ENCODE data around the gene MYH16. TPM values are rescaled to one million over a fixed set of nuclear protein-coding genes. Genes with fewer than 3 reads are reported as not detected.

The MYH16 gene
- polyA plus RNA-seq, 1 donor from 2014 or later: not detected

- no peaks in the 10 kb centered on the region for H3K27me3 ChIP-seq (ENCODE audit: insufficient read depth, low read depth, low read length)
- H3K9me3 ChIP-seq (ENCODE audit: low read length): no peaks in the 10 kb centered on the region
- no peak overlapping the region for H3K27ac ChIP-seq (ENCODE audit: low read length)
- no peak overlapping the region for H3K4me2 ChIP-seq (ENCODE audit: low read length)
- no peaks in the 10 kb centered on the region for H3K79me2 ChIP-seq (replicated peaks; ENCODE audit: insufficient read depth, low read length)
- H3K9me2 ChIP-seq (ENCODE audit: insufficient read depth, low read length): no peaks in the 10 kb centered on the region
- H3K4me3 ChIP-seq (ENCODE audit: low read length): no peak overlapping the region
- H3K9ac ChIP-seq (ENCODE audit: low read length): no peak overlapping the region
- no peaks in the 10 kb centered on the region for H3F3A ChIP-seq (ENCODE audit: insufficient read depth, low read length, poor library complexity, severe bottlenecking)
- TF ChIP-seq CTCF (IDR thresholded peaks at IDR 0.05; ENCODE audit: poor library complexity, severe bottlenecking): no peak
- TF ChIP-seq SMC3 (conservative IDR thresholded peaks at IDR 0.05; ENCODE audit: poor library complexity): no peak
- TF ChIP-seq POLR2AphosphoS5 (IDR thresholded peaks at IDR 0.05): no peak
- no peak for TF ChIP-seq EZH2 (IDR thresholded peaks at IDR 0.05; ENCODE audit: borderline replicate concordance, insufficient read depth, low read length, poor library complexity, severe bottlenecking)
- TF ChIP-seq RAD21 (conservative IDR thresholded peaks at IDR 0.05): no peak
- no peak for TF ChIP-seq EP300 (conservative IDR thresholded peaks at IDR 0.05; ENCODE audit: poor library complexity, severe bottlenecking)
- no peak for TF ChIP-seq REST (IDR thresholded peaks at IDR 0.05; ENCODE audit: borderline replicate concordance)
- no peak for TF ChIP-seq MXI1 (conservative IDR thresholded peaks at IDR 0.05; ENCODE audit: poor library complexity, severe bottlenecking)
- no peak for TF ChIP-seq TAF1 (IDR thresholded peaks at IDR 0.05; ENCODE audit: low read depth)
- no peak overlapping the region for H2AFZ ChIP-seq (ENCODE audit: low read depth, low read length)
- H3K36me3 ChIP-seq (ENCODE audit: insufficient read depth, low read length): no peaks in the 10 kb centered on the region
- no peaks in the 10 kb centered on the region for H4K20me1 ChIP-seq (ENCODE audit: insufficient read depth)
These were observed 33.0 kb downstream of the MYH16 start for GRCh38 chr7:99305473-99306260.

DNA sequence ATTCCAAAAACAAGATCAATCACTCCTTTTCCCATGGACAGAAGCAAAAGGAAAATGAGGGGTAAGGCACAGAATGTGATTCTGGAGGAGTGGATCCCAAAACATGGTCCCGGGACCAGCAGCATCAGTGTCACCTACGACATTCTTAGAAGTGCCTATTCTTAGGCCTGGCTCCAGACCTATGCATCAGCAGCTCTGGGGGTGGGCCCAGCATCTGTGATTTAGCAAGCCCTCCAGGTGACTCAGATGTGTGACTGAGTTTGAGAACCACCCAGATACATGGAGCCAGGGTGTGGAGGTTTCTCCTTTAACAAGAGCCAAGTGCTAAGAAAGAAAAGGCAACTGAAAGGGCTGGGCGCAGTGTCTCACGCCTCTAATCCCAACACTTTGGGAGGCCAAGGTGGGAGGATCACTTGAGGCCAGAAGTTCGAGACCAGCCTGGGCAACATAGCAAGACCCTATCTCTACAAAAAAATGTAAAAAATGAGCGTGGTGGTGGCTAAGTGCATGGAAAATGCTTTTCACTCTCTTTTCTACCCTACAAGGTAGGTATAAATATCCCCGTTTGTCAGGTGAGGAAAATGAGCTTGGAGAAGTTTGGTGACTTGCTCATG is 35.9 kb downstream of the MYH16 start:
- Histone ChIP-seq H3F3A (ENCODE audit: insufficient read depth, low read length, poor library complexity, severe bottlenecking) (no peaks in the 10 kb centered on the region), H3K36me3 (ENCODE audit: insufficient read depth, low read length) (no peaks in the 10 kb centered on the region), H3K4me3 (ENCODE audit: low read length) (no peak overlapping the region), H3K27me3 (ENCODE audit: insufficient read depth, low read depth, low read length) (no peaks in the 10 kb centered on the region), H3K9me3 (ENCODE audit: low read length) (no peaks in the 10 kb centered on the region), H3K27ac (ENCODE audit: low read length) (no peak overlapping the region), H3K4me2 (ENCODE audit: low read length) (no peak overlapping the region), H3K9me2 (ENCODE audit: insufficient read depth, low read length) (no peaks in the 10 kb centered on the region), H4K20me1 (ENCODE audit: insufficient read depth) (no peaks in the 10 kb centered on the region), H3K9ac (ENCODE audit: low read length) (no peak overlapping the region), H2AFZ (ENCODE audit: low read depth, low read length) (no peak overlapping the region), H3K79me2 (replicated peaks; ENCODE audit: insufficient read depth, low read length) (no peaks in the 10 kb centered on the region)
- no peak for TF ChIP-seq TAF1 (IDR thresholded peaks at IDR 0.05; ENCODE audit: low read depth)
- no peak for TF ChIP-seq RAD21 (conservative IDR thresholded peaks at IDR 0.05)
- TF ChIP-seq EP300 (conservative IDR thresholded peaks at IDR 0.05; ENCODE audit: poor library complexity, severe bottlenecking): no peak
- TF ChIP-seq POLR2AphosphoS5 (IDR thresholded peaks at IDR 0.05): no peak
- no peak for TF ChIP-seq SMC3 (conservative IDR thresholded peaks at IDR 0.05; ENCODE audit: poor library complexity)
- TF ChIP-seq REST (IDR thresholded peaks at IDR 0.05; ENCODE audit: borderline replicate concordance): no peak
- TF ChIP-seq CTCF (IDR thresholded peaks at IDR 0.05; ENCODE audit: poor library complexity, severe bottlenecking): no peak
- no peak for TF ChIP-seq MXI1 (conservative IDR thresholded peaks at IDR 0.05; ENCODE audit: poor library complexity, severe bottlenecking)
- no peak for TF ChIP-seq EZH2 (IDR thresholded peaks at IDR 0.05; ENCODE audit: borderline replicate concordance, insufficient read depth, low read length, poor library complexity, severe bottlenecking)

Data from neural cell (in vitro differentiated cells).